Upper lobe of left lung (tissue), 6 donors: ENCODE measurements around the gene NUBP1. TPM values are rescaled to one million over a fixed set of nuclear protein-coding genes. Genes with fewer than 3 reads are reported as not detected.

Source experiments
- ATAC-seq, 2 donors: fragments of 200-7000 bp; cut with Tn5 transposase; one replicate each; pipeline ENCODE4 v1.9.1; 2022; ENCODE audit warnings: mild to moderate bottlenecking in 2 of 2, moderate library complexity in 2 of 2; ENCODE audit not compliant: low FRiP score in 2 of 2
- DNase-seq, 2 donors: peaks; one replicate each; pipeline ENCODE4 v3.0.0-alpha.2; 2019 to 2020
- H3K27ac ChIP-seq, 4 donors: fragments of 200-600 bp; sonication (generic); one replicate each; pipeline ENCODE4 v1.5.1; 2016 to 2019
- H3K27me3 ChIP-seq, 4 donors: fragments of 200-600 bp; sonication (generic); one replicate each; pipeline ENCODE4 v1.5.1; 2017 to 2019
- H3K36me3 ChIP-seq, 4 donors: fragments of 200-600 bp; sonication (generic); one replicate each; pipeline ENCODE4 v1.5.1; 2016 to 2019
- H3K4me1 ChIP-seq, 4 donors: fragments of 200-600 bp; sonication (generic); one replicate each; pipeline ENCODE4 v1.5.1; 2018 to 2019
- H3K4me3 ChIP-seq, 4 donors: fragments of 200-600 bp; sonication (generic); one replicate each; pipeline ENCODE4 v1.5.1; 2017 to 2019; ENCODE audit warnings: mild to moderate bottlenecking in 2 of 4, moderate library complexity in 1 of 4
- H3K9me3 ChIP-seq, 4 donors: fragments of 200-600 bp; sonication (generic); one replicate each; pipeline ENCODE4 v1.5.1; 2018 to 2019
- EP300 ChIP-seq, 4 donors: sonication (generic); formaldehyde crosslinking; IDR thresholded peaks; one replicate each; pipeline ENCODE4 v1.5.1; 2017; ENCODE audit warnings: antibody characterized with exemption in 4 of 4, control low read depth in 2 of 4
- POLR2A ChIP-seq, 4 donors: fragments of 450-650 bp; IDR thresholded peaks; one replicate each; pipeline ENCODE4 v1.5.1; 2016 to 2017; ENCODE audit warnings: antibody characterized with exemption in 4 of 4, mild to moderate bottlenecking in 2 of 4
- POLR2AphosphoS5 ChIP-seq, 2 donors: sonication (generic); formaldehyde crosslinking; IDR thresholded peaks; one replicate each; pipeline ENCODE4 v1.5.1; 2017; ENCODE audit warnings: antibody characterized with exemption in 2 of 2
- WGBS, 2 donors: methylation state at CpG; one replicate each; pipeline ENCODE4 v1.1.5; 2017 to 2018; 5-methylcytosine and 5-hydroxymethylcytosine counted together
- total RNA-seq, 6 donors: library from RNA; depleted of rRNA in 4 of 6; stranded (reverse); fragments of >200 nt in 4 of 6; gene quantifications; one replicate each; pipeline versions ENCODE4 v1.1.0 to v1.2.1, GENCODE V29; 2016 to 2021
- TF ChIP-seq, protein P1 (sequence below), 6 experiments: fragments of 450-650 bp in 4 of 6; fragments of 200-600 bp in 2 of 6; sonication (generic) in 2 of 6; IDR thresholded peaks; one replicate each; pipeline ENCODE4 v1.5.1; 2016 to 2019; ENCODE audit warnings: antibody characterized with exemption in 6 of 6
- donor health status: DM: no; HTN: no; CAD: no; lungs with moderate emphysema.
- donor health status: DM: no; HTN: yes; CAD: no; lungs with severe emphysema.

Gene NUBP1
- total RNA-seq, 6 donors from 2014 or later, result 16.8 to 40.3 (median 34.6) TPM

- no peak for ATAC-seq
- H3K27me3 ChIP-seq, result no peaks in the 10 kb centered on the region
- WGBS, 2 donors, result 84 to 93% methylated on average over 10 to 11 of the region's 11 CpGs
- TF ChIP-seq EP300 (IDR thresholded peaks at IDR 0.05), result no peak
- TF ChIP-seq, protein P1, sequence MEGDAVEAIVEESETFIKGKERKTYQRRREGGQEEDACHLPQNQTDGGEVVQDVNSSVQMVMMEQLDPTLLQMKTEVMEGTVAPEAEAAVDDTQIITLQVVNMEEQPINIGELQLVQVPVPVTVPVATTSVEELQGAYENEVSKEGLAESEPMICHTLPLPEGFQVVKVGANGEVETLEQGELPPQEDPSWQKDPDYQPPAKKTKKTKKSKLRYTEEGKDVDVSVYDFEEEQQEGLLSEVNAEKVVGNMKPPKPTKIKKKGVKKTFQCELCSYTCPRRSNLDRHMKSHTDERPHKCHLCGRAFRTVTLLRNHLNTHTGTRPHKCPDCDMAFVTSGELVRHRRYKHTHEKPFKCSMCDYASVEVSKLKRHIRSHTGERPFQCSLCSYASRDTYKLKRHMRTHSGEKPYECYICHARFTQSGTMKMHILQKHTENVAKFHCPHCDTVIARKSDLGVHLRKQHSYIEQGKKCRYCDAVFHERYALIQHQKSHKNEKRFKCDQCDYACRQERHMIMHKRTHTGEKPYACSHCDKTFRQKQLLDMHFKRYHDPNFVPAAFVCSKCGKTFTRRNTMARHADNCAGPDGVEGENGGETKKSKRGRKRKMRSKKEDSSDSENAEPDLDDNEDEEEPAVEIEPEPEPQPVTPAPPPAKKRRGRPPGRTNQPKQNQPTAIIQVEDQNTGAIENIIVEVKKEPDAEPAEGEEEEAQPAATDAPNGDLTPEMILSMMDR (IDR thresholded peaks at IDR 0.05), result no peak
- TF ChIP-seq POLR2A (IDR thresholded peaks at IDR 0.05), result no peak
- TF ChIP-seq POLR2AphosphoS5 (IDR thresholded peaks at IDR 0.05), result no peak
- H3K27ac ChIP-seq, result peak overlapping the region in 1 of 4 donors; percentile 24
- DNase-seq, result no peak
- H3K9me3 ChIP-seq, result no peaks in the 10 kb centered on the region
- H3K36me3 ChIP-seq, result peaks cover 0 to 77% (median 40%) of the 10 kb centered on the region in 4 donors
- peaks cover under 1 to 9% (median 5%) of the 10 kb centered on the region in 4 donors for H3K4me1 ChIP-seq
- no peak overlapping the region for H3K4me3 ChIP-seq
These were observed 7.2 kb downstream of the NUBP1 start for GRCh38 chr16:10750793-10751192.

DNA sequence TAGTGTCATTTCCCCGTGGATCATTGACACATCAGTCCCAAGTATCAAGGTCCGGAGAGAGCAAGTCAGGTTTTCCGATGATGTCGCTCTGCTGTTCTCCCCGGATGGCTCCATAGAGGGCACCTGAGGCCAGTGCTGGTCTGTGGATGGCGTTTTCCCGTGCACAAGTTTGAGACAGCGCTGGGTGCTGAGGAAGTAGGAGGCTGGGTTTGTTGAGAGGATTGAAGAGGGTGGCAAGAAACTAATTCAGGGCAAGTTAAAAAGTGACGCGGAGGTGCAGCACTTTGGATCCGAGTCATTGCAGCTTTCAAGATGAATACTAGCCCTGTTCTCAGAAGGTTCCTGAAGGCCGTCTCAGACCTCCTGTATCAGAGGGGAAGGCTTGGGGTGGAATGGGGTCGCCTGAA is 7.7 kb downstream of the NUBP1 start:
- Histone ChIP-seq H3K9me3 (no peaks in the 10 kb centered on the region), H3K27me3 (no peaks in the 10 kb centered on the region), H3K27ac (peak overlapping the region in 1 of 4 donors; percentile 24), H3K36me3 (peaks cover 0 to 82% (median 42%) of the 10 kb centered on the region in 4 donors), H3K4me1 (peaks cover 0 to 9% (median 2%) of the 10 kb centered on the region in 4 donors), H3K4me3 (no peak overlapping the region)
- ATAC-seq (no peak), DNase-seq (peak in 1 of 2 donors; percentile 33)
- 77 to 83% methylated on average over 12 to 13 of the region's 13 CpGs for WGBS, 2 donors
- TF ChIP-seq POLR2AphosphoS5 (IDR thresholded peaks at IDR 0.05) (no peak), POLR2A (IDR thresholded peaks at IDR 0.05) (no peak), EP300 (IDR thresholded peaks at IDR 0.05) (no peak)
- TF ChIP-seq, protein P1 (IDR thresholded peaks at IDR 0.05), result no peak

- H3K4me1 ChIP-seq, result peaks cover 0 to 9% (median 0%) of the 10 kb centered on the region in 4 donors
- TF ChIP-seq POLR2AphosphoS5 (IDR thresholded peaks at IDR 0.05) (no peak), EP300 (IDR thresholded peaks at IDR 0.05) (no peak), POLR2A (IDR thresholded peaks at IDR 0.05) (peak in 1 of 4 donors; percentile 27)
- TF ChIP-seq, protein P1 (IDR thresholded peaks at IDR 0.05), result no peak
- H3K27ac ChIP-seq, result peak overlapping the region in 2 of 4 donors; percentile 49 to 56
- no peaks in the 10 kb centered on the region for H3K27me3 ChIP-seq
- ATAC-seq (peak; percentile 38 to 77), DNase-seq (peak in 1 of 2 donors; percentile 62)
- no peaks in the 10 kb centered on the region for H3K9me3 ChIP-seq
- 77 to 83% methylated on average over 10 of the region's 10 CpGs for WGBS, 2 donors
- H3K36me3 ChIP-seq, result peaks cover 0 to 84% (median 45%) of the 10 kb centered on the region in 4 donors
- H3K4me3 ChIP-seq, result no peak overlapping the region
These were observed 9.3 kb downstream of the NUBP1 start for GRCh38 chr16:10752843-10753523.

- H3K4me3 ChIP-seq, result no peak overlapping the region
- peak overlapping the region in 2 of 4 donors; percentile 49 to 56 for H3K27ac ChIP-seq
- 91 to 97% methylated on average over 7 of the region's 7 CpGs for WGBS, 2 donors
- ATAC-seq (no peak), DNase-seq (no peak)
- H3K27me3 ChIP-seq, result no peaks in the 10 kb centered on the region
- no peak for TF ChIP-seq POLR2AphosphoS5 (IDR thresholded peaks at IDR 0.05)
- TF ChIP-seq POLR2A (IDR thresholded peaks at IDR 0.05), result no peak
- no peak for TF ChIP-seq EP300 (IDR thresholded peaks at IDR 0.05)
- TF ChIP-seq, protein P1 (IDR thresholded peaks at IDR 0.05), result no peak
- H3K4me1 ChIP-seq, result peaks cover 0 to 9% (median 0%) of the 10 kb centered on the region in 4 donors
- H3K9me3 ChIP-seq, result no peaks in the 10 kb centered on the region
- peaks cover 6 to 84% (median 46%) of the 10 kb centered on the region in 4 donors for H3K36me3 ChIP-seq
These were observed 10.0 kb downstream of the NUBP1 start for GRCh38 chr16:10753670-10754069.
